Activated CD4-positive, alpha-beta T cell treated with anti-CD3 and anti-CD28 coated beads, Interleukin-2, amount 10 ng/mL, durations not matched to agents 24 days and 14 days (primary cell): ENCODE data around the gene PIEZO1. TPM values are rescaled to one million over a fixed set of nuclear protein-coding genes. Genes with fewer than 3 reads are reported as not detected.

Experiments used
- DNase-seq: peaks from one replicate; pipeline ENCODE4 v3.0.0; 2022
- H3K27ac Mint-ChIP-seq: one replicate; pipeline ENCODE4 v1.8.0; 2022; ENCODE audit warnings: mild to moderate bottlenecking, mixed read lengths
- H3K27me3 Mint-ChIP-seq: one replicate; pipeline ENCODE4 v1.8.0; 2022; ENCODE audit warnings: mixed read lengths
- H3K36me3 Mint-ChIP-seq: one replicate; pipeline ENCODE4 v1.8.0; 2022; ENCODE audit warnings: low read depth, mild to moderate bottlenecking, mixed read lengths
- H3K4me1 Mint-ChIP-seq: one replicate; pipeline ENCODE4 v1.8.0; 2021; ENCODE audit warnings: mixed read lengths
- H3K4me3 Mint-ChIP-seq: one replicate; pipeline ENCODE4 v1.8.0; 2022; ENCODE audit warnings: mild to moderate bottlenecking, moderate library complexity, mixed read lengths
- H3K9me3 Mint-ChIP-seq: one replicate; pipeline ENCODE4 v1.8.0; 2021; ENCODE audit warnings: mixed read lengths
- intact Hi-C: fragments of 100-400 bp; cut with micrococcal nuclease; formaldehyde crosslinking; loops from one replicate; pipeline ENCODE4 v1.15.1; 2023
- total RNA-seq: library from RNA; stranded (reverse); gene quantifications from 2 replicates; pipeline ENCODE4 v1.2.3, GENCODE V29; 2022

The PIEZO1 gene
- total RNA-seq, 1 donor from 2014 or later: 226 TPM

GRCh38 chr16:88694221-88695087 lies 90.6 kb downstream of the PIEZO1 start:
- Mint-ChIP-seq H3K27ac (peak overlapping the region; percentile 4), H3K4me1 (peaks cover 36% of the 10 kb centered on the region), H3K36me3 (peaks cover 8% of the 10 kb centered on the region), H3K4me3 (no peak overlapping the region), H3K9me3 (no peaks in the 10 kb centered on the region), H3K27me3 (no peaks in the 10 kb centered on the region)
- no peak for DNase-seq
- intact Hi-C loops: no loop called here

GRCh38 chr16:88693420-88694177 lies 91.4 kb downstream of the PIEZO1 start:
- H3K27me3 Mint-ChIP-seq: no peaks in the 10 kb centered on the region
- H3K27ac Mint-ChIP-seq: no peak overlapping the region
- H3K4me1 Mint-ChIP-seq: peaks cover 39% of the 10 kb centered on the region
- no peaks in the 10 kb centered on the region for H3K9me3 Mint-ChIP-seq
- no peak overlapping the region for H3K4me3 Mint-ChIP-seq
- DNase-seq: no peak
- intact Hi-C loops: no loop called here
- peaks cover 8% of the 10 kb centered on the region for H3K36me3 Mint-ChIP-seq

GRCh38 chr16:88692861-88693260 lies 92.2 kb downstream of the PIEZO1 start:
- no peak for DNase-seq
- Mint-ChIP-seq H3K4me1 (peaks cover 43% of the 10 kb centered on the region), H3K27me3 (no peaks in the 10 kb centered on the region), H3K27ac (peak overlapping the region; percentile 20), H3K36me3 (peaks cover 5% of the 10 kb centered on the region), H3K9me3 (no peaks in the 10 kb centered on the region), H3K4me3 (peak overlapping the region; percentile 30)
- intact Hi-C loops: no loop called here

GRCh38 chr16:88691924-88692560 lies 93.0 kb downstream of the PIEZO1 start:
- peaks cover 39% of the 10 kb centered on the region for H3K4me1 Mint-ChIP-seq
- H3K4me3 Mint-ChIP-seq: peak overlapping the region; percentile 62
- intact Hi-C loops: no loop called here
- DNase-seq: peak; percentile 87
- H3K9me3 Mint-ChIP-seq: no peaks in the 10 kb centered on the region
- no peaks in the 10 kb centered on the region for H3K27me3 Mint-ChIP-seq
- H3K27ac Mint-ChIP-seq: peak overlapping the region; percentile 81
- no peaks in the 10 kb centered on the region for H3K36me3 Mint-ChIP-seq

- intact Hi-C loops: no loop called here
- DNase-seq: no peak
- Mint-ChIP-seq H3K36me3 (no peaks in the 10 kb centered on the region), H3K4me1 (peaks cover 39% of the 10 kb centered on the region), H3K27ac (peak overlapping the region; percentile 34), H3K27me3 (no peaks in the 10 kb centered on the region), H3K9me3 (no peaks in the 10 kb centered on the region), H3K4me3 (peak overlapping the region; percentile 50)
Observed at GRCh38 chr16:88691129-88691813, 93.7 kb downstream of the PIEZO1 start.

- no peak for DNase-seq
- Mint-ChIP-seq H3K4me3 (peak overlapping the region; percentile 50), H3K9me3 (no peaks in the 10 kb centered on the region), H3K36me3 (no peaks in the 10 kb centered on the region), H3K27me3 (no peaks in the 10 kb centered on the region), H3K27ac (peak overlapping the region; percentile 34), H3K4me1 (peaks cover 39% of the 10 kb centered on the region)
- intact Hi-C loops: no loop called here
Observed at GRCh38 chr16:88690341-88691128, 94.5 kb downstream of the PIEZO1 start.

- intact Hi-C loops: no loop called here
- peaks cover 44% of the 10 kb centered on the region for H3K4me1 Mint-ChIP-seq
- no peak overlapping the region for H3K27ac Mint-ChIP-seq
- peaks cover 3% of the 10 kb centered on the region for H3K36me3 Mint-ChIP-seq
- no peak for DNase-seq
- H3K27me3 Mint-ChIP-seq: no peaks in the 10 kb centered on the region
- no peaks in the 10 kb centered on the region for H3K9me3 Mint-ChIP-seq
- H3K4me3 Mint-ChIP-seq: no peak overlapping the region
Observed at GRCh38 chr16:88688013-88688778, 96.8 kb downstream of the PIEZO1 start.

- H3K27me3 Mint-ChIP-seq: no peaks in the 10 kb centered on the region
- no peak overlapping the region for H3K27ac Mint-ChIP-seq
- peaks cover 3% of the 10 kb centered on the region for H3K36me3 Mint-ChIP-seq
- no peak for DNase-seq
- intact Hi-C loops: no loop called here
- H3K4me3 Mint-ChIP-seq: no peak overlapping the region
- peaks cover 41% of the 10 kb centered on the region for H3K4me1 Mint-ChIP-seq
- no peaks in the 10 kb centered on the region for H3K9me3 Mint-ChIP-seq
Observed at GRCh38 chr16:88687676-88688012, 97.4 kb downstream of the PIEZO1 start.

- Mint-ChIP-seq H3K4me1 (peaks cover 41% of the 10 kb centered on the region), H3K27me3 (no peaks in the 10 kb centered on the region), H3K9me3 (no peaks in the 10 kb centered on the region), H3K27ac (no peak overlapping the region), H3K4me3 (no peak overlapping the region), H3K36me3 (peaks cover 3% of the 10 kb centered on the region)
- intact Hi-C loops: no loop called here
- no peak for DNase-seq
Observed at GRCh38 chr16:88687254-88687576, 97.8 kb downstream of the PIEZO1 start.

- peak; percentile 98 for DNase-seq
- Mint-ChIP-seq H3K4me1 (peaks cover 43% of the 10 kb centered on the region), H3K9me3 (no peaks in the 10 kb centered on the region), H3K4me3 (peak within 1 kb of the TSS; percentile 83), H3K27me3 (no peaks in the 10 kb centered on the region), H3K27ac (peak within 1 kb of the TSS; percentile 37), H3K36me3 (peaks cover 3% of the 10 kb centered on the region)
- intact Hi-C loops: loop anchor here (1.0 kb wide), 2 partner anchors 17 to 23 kb away; partner anchors contain the start of gene MVD
Observed at GRCh38 chr16:88686439-88687253, 98.4 kb downstream of the PIEZO1 start, which contains the start of gene SNAI3. Gene SNAI3, minus strand, starts transcription at chr16:88686507. Its CDS starts 101 bp downstream, at chr16:88686406.

GRCh38 chr16:88686062-88686438 lies 99.0 kb downstream of the PIEZO1 start:
- no peaks in the 10 kb centered on the region for H3K9me3 Mint-ChIP-seq
- peaks cover 41% of the 10 kb centered on the region for H3K4me1 Mint-ChIP-seq
- no peaks in the 10 kb centered on the region for H3K27me3 Mint-ChIP-seq
- peak overlapping the region; percentile 37 for H3K27ac Mint-ChIP-seq
- DNase-seq: no peak
- peak overlapping the region; percentile 83 for H3K4me3 Mint-ChIP-seq
- H3K36me3 Mint-ChIP-seq: peaks cover 3% of the 10 kb centered on the region
- intact Hi-C loops: loop anchor here (1.0 kb wide), 2 partner anchors 17 to 23 kb away; partner anchors contain the start of gene MVD
